K562 (cell line): ENCODE data around the gene PDZD2.

ENCODE experiments used
- CCAR2 ChIP-seq: fragments of 200-400 bp; formaldehyde crosslinking; IDR thresholded peaks from 2 replicates; pipeline ENCODE4 v1.6.1; 2017; ENCODE audit warnings: mild to moderate bottlenecking, low read depth, low read length
- TF ChIP-seq, protein P1 (sequence below), 3 experiments: IDR thresholded peaks in 2 of 3; conservative IDR thresholded peaks in 1 of 3; 2 replicates each; pipeline ENCODE4 v1.5.1; 2011 to 2012; ENCODE audit warnings: low read length in 3 of 3, mild to moderate bottlenecking in 3 of 3, control low read depth in 2 of 3, improper control_type of control experiment in 1 of 3, inconsistent platforms in 1 of 3, low read depth in 1 of 3, mixed read lengths in 1 of 3, moderate library complexity in 1 of 3; ENCODE audit not compliant: insufficient read depth in 2 of 3

DNA sequence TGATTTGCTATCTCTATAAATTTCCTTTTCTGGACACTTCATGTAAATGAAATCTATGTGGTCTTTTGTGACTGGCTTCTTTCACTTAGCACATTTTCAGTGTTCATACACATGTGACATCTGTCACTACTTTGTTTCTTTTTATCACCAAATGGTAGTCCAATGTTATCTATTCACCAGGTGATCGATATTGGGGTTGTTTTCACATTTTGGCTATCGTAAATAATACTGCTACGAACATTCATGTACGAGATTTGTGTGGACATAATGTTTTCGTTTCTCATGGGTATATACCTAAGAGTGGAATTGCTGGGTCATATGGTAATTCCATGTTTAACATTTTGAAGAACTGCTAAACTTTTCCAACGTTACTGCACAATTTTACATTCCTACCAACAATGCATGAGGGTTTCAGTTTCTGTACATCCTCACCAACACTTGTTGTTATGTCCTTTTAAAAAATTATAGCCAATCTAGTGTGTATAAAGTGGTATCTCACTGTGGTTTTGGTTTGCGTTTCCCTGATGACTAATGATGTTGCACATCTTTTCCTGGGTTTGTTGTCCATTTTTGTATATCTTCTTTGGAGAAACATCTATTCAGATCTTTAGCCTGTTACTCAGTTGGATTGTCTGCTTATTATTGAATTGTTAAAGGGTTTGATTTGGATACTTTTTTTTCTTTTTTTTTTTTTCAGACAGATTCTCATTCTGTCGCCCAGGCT, 263.0 kb downstream of the PDZD2 start:
- TF ChIP-seq, protein P1, sequence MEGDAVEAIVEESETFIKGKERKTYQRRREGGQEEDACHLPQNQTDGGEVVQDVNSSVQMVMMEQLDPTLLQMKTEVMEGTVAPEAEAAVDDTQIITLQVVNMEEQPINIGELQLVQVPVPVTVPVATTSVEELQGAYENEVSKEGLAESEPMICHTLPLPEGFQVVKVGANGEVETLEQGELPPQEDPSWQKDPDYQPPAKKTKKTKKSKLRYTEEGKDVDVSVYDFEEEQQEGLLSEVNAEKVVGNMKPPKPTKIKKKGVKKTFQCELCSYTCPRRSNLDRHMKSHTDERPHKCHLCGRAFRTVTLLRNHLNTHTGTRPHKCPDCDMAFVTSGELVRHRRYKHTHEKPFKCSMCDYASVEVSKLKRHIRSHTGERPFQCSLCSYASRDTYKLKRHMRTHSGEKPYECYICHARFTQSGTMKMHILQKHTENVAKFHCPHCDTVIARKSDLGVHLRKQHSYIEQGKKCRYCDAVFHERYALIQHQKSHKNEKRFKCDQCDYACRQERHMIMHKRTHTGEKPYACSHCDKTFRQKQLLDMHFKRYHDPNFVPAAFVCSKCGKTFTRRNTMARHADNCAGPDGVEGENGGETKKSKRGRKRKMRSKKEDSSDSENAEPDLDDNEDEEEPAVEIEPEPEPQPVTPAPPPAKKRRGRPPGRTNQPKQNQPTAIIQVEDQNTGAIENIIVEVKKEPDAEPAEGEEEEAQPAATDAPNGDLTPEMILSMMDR (IDR thresholded peaks at IDR 0.05 in 2 of 3, conservative IDR thresholded peaks at IDR 0.05 in 1 of 3; ENCODE audit: insufficient read depth in 2 of 3, low read depth in 1 of 3, low read length in 3 of 3): no peak
- no peak for TF ChIP-seq CCAR2
